AG04449 (cell line): Measurements from ENCODE around the gene PPP2R3B.
"Not testable (repeated sequence)": the region's sequence is repeated elsewhere in the genome, so short reads cannot be mapped to it uniquely, and the experiment has no call there.

Source experiments
- CTCF ChIA-PET: fragments of 350-600 bp; formaldehyde crosslinking; extraction: SDS; loops from one replicate; lab custom pipeline; 2021; ENCODE audit warnings: antibody characterized with exemption; lab: Yijun Ruan, JAX
- POLR2A ChIA-PET: fragments of 400-600, 350-600 bp; formaldehyde crosslinking; extraction: SDS; loops from one replicate; lab custom pipeline; 2020; ENCODE audit warnings: antibody characterized with exemption, inconsistent platforms; lab: Yijun Ruan, JAX
- DNase-seq: peaks from one replicate; pipeline ENCODE4 v3.0.0-alpha.2; 2010; ENCODE audit warnings: low read depth, low spot score
- H3K4me3 ChIP-seq: 2 replicates; pipeline ENCODE4 v1.5.1; 2011; ENCODE audit warnings: low read depth, mild to moderate bottlenecking, control low read depth, low read length
- TF ChIP-seq, protein P1 (sequence below): IDR thresholded peaks from one replicate; pipeline ENCODE4 v1.5.1; 2011; ENCODE audit warnings: mild to moderate bottlenecking, moderate library complexity, low read length, control low read depth, inconsistent platforms; ENCODE audit not compliant: insufficient read depth; ENCODE audit errors: missing control alignments

Gene PPP2R3B

DNA sequence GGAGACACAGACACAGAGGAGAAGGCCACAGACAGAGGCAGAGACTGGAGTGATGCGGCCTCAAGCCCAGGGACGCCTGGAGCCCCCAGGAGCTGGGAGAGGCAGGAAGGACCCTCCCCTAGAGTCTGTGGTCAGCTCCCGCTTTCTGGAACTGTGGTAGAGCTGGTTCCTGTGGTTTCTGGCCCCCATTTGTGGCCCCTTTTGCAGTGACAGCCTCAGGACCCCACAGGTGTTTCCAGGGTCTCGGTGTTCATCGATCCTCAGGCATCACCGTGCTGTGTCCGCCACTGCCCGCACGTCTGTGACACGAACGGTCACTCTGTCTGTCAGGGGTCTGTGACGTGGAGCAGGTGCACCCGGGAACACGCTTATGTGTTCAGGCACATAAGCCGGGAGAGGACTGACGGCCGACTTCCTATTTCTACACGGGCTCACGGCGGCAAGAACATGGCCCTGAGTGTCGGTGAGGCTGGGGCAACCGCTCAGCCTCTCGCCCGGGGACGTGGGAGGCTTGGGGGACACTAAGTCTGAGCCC lies 76.0 kb downstream of the PPP2R3B start:
- no peak for DNase-seq
- CTCF ChIA-PET = no interaction called here
- TF ChIP-seq, protein P1, sequence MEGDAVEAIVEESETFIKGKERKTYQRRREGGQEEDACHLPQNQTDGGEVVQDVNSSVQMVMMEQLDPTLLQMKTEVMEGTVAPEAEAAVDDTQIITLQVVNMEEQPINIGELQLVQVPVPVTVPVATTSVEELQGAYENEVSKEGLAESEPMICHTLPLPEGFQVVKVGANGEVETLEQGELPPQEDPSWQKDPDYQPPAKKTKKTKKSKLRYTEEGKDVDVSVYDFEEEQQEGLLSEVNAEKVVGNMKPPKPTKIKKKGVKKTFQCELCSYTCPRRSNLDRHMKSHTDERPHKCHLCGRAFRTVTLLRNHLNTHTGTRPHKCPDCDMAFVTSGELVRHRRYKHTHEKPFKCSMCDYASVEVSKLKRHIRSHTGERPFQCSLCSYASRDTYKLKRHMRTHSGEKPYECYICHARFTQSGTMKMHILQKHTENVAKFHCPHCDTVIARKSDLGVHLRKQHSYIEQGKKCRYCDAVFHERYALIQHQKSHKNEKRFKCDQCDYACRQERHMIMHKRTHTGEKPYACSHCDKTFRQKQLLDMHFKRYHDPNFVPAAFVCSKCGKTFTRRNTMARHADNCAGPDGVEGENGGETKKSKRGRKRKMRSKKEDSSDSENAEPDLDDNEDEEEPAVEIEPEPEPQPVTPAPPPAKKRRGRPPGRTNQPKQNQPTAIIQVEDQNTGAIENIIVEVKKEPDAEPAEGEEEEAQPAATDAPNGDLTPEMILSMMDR = no peak
- H3K4me3 ChIP-seq = no peak overlapping the region
- POLR2A ChIA-PET = no interaction called here

DNA sequence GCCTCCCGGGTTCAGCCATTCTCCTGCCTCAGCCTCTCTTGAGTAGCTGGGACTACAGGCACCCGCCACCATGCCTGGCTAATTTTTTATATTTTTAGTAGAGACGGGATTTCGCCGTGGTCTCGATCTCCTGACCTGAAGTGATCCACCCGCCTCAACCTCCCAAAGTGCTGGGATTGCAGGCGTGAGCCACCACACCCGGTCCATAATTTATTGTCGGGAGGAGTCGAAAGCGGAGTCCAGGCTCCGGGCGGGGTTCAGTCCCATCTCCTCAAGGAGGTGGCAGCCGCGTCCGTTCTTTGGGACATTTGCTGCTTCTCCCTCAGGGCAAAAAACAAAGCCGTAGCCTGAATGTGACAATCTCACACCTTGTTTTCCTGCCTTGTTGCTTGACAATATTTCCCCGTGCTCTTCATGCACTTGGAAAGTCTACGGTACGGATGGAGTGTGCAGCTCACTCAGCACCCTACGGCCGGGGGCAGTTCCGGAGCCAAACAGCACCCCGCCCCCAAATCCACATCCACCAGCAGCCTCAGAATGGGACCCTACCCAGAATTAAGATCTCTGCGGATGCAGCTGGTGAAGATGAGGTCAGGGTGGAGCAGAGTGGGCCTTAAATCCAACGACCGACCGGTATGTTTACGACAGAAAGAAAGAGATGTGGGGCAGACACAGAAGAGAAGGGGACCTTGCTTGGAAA lies 77.7 kb downstream of the PPP2R3B start:
- TF ChIP-seq, protein P1 = no peak
- no peak overlapping the region for H3K4me3 ChIP-seq
- DNase-seq = no peak
- ChIA-PET CTCF (no interaction called here), POLR2A (no interaction called here)

DNA sequence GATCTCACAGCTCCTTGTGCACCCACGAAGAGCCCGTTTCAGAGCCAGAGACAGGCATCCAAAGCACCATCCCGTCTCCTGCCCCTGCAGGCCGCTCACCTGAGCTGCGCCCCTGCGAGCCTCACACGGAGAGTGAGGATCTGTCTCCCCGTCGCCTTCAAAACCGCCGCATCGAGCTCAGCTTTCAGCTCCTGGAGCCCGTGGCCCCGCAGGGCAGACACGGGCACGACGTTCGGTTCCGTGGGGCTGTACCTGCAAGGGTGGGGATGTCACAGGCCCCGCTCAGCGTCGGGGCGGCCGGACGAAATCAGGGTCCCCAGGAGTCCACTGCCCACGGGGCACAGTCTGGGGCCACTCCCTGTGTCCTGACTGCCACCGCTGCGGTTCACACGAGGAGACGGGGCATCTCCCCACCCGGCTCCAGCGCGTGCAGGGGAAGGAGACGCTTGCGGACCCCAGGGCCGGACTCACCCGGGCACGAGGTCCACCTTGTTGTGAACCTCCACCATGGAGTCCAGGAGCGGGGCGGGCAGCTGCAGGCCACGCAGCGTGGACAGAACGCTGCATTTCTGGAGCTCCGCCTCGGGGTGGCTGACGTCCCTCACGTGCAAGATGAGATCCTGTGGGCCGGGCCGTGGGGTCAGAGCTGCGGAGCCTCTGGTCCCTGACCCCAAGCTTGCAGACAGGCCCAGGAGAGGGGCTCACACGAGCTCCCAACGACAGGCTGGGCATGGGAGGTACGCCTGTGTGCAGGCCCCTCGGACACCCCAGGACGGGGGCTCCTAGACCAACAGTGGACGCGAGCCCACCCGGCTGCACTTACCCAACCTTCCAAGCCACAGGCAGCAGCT lies 79.2 kb downstream of the PPP2R3B start:
- H3K4me3 ChIP-seq = no peak overlapping the region
- no peak for DNase-seq
- POLR2A ChIA-PET = no interaction called here
- TF ChIP-seq, protein P1 = no peak
- CTCF ChIA-PET = no interaction called here

DNA sequence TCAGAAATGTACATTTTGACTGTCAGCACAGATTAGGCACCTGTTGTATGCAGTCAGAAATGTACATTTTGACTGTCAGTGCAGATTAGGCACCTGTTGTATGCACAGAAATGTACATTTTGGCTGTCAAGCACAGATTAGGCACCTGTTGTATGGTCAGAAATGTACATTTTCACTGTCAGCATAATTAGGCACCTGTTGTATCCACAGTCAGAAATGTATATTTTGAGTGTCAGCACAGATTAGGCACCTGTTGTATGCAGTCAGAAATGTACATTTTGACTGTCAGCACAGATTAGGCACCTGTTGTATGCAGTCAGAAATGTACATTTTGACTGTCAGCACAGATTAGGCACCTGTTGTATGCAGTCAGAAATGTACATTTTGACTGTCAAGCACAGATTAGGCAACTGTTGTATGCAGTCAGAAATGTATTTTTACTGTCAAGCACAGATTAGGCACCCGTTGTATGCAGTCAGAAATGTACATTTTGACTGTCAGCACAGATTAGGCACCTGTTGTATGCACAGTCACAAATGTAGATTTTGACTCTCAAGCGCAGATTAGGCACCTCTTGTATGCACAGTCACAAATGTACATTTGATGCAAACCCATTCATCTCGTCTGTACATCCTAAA lies 80.0 kb downstream of the PPP2R3B start:
- DNase-seq, CTCF ChIA-PET, H3K4me3 ChIP-seq, POLR2A ChIA-PET: not testable (repeated sequence)

DNA sequence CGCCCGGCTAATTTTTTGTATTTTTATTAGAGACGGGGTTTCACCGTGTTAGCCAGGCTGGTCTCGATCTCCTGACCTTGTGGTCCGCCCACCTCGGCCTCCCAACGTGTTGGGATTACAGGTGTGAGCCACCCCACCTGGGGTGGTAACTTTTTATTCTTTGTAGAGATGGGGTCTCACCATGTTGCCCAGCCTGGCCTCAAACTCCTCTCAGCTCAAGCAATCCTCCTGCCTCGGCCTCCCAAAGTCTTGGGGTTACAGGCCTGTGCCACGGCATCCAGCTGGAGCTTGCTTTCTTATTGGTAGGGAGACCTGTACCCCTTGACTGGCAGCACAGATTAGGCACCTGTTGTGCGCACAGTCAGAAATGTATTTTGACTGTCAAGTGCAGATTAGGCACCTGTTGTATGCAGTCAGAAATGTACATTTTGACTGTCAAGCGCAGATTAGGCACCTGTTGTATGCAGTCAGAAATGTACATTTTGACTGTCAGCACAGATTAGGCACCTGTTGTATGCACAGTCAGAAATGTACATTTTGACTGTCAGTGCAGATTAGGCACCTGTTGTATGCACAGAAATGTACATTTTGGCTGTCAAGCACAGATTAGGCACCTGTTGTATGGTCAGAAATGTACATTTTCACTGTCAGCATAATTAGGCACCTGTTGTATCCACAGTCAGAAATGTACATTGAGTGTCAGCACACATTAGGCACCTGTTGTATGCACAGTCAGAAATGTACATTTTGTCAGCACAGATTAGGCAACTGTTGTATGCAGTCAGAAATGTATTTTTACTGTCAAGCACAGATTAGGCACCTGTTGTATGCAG lies 80.7 kb downstream of the PPP2R3B start:
- POLR2A ChIA-PET = not testable (repeated sequence)

DNA sequence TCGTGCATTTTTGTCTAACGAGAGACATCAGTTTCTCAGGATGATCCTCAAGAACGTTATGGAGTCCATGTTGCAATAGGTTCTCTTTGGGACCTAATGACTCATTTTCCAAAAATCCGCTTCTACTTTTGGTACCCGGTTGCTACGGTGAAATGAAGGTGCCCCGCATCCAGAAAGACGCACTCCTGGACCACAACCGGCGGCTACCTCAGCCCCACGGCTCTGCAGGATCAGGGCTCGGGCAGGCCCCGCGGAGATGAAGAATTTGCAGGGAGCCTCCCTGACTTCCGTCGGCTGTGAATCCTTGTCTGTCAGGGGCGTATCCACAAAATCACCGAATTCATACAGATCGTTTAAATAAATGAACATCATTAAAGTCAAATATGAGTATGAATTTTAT lies 83.7 kb downstream of the PPP2R3B start:
- TF ChIP-seq, protein P1 = no peak
- ChIA-PET POLR2A (no interaction called here), CTCF (no interaction called here)
- no peak overlapping the region for H3K4me3 ChIP-seq
- DNase-seq = no peak

More for the DNA sequence above, 80.7 kb downstream of the PPP2R3B start:
- CTCF ChIA-PET, DNase-seq, H3K4me3 ChIP-seq: not testable (repeated sequence)
